ENCODE results near the gene TLE3.

Gene TLE3

GRCh38 chr15:69998541-69999391 lies 99.0 kb downstream of the TLE3 start:
- Histone ChIP-seq H3K9me3 (ENCODE audit: control insufficient read depth, low read depth, low read length) (no peaks in the 10 kb centered on the region), H3K4me3 (ENCODE audit: low read length) (no peak overlapping the region), H3K36me3 (ENCODE audit: control insufficient read depth, low read depth, low read length) (no peaks in the 10 kb centered on the region), H3K9ac (ENCODE audit: low read length) (no peak overlapping the region), H3K4me1 (ENCODE audit: control insufficient read depth, low read depth, low read length) (no peaks in the 10 kb centered on the region), H3K27me3 (ENCODE audit: control insufficient read depth, insufficient read depth, low read length) (no peaks in the 10 kb centered on the region), H3K27ac (ENCODE audit: low read length) (no peak overlapping the region)

- Histone ChIP-seq H3K4me3 (ENCODE audit: low read length) (no peak overlapping the region), H3K9ac (ENCODE audit: low read length) (no peak overlapping the region), H3K9me3 (ENCODE audit: control insufficient read depth, low read depth, low read length) (no peaks in the 10 kb centered on the region), H3K27me3 (ENCODE audit: control insufficient read depth, insufficient read depth, low read length) (no peaks in the 10 kb centered on the region), H3K4me1 (ENCODE audit: control insufficient read depth, low read depth, low read length) (no peaks in the 10 kb centered on the region), H3K36me3 (ENCODE audit: control insufficient read depth, low read depth, low read length) (no peaks in the 10 kb centered on the region), H3K27ac (ENCODE audit: low read length) (no peak overlapping the region)
Observed at GRCh38 chr15:69997813-69998212, 99.9 kb downstream of the TLE3 start.

Measured in iPS-18a (cell line).